B cell (primary cell): ENCODE results near the gene PLPP3. TPM values are rescaled to one million over a fixed set of nuclear protein-coding genes. Genes with fewer than 3 reads are reported as not detected.

Source experiments
- ATAC-seq: fragments of 200-7000 bp; cut with Tn5 transposase; one replicate; pipeline ENCODE4 v1.10.0; 2021; ENCODE audit warnings: low read depth, mild to moderate bottlenecking, moderate number of reproducible peaks, moderate library complexity
- CTCF ChIA-PET: fragments of 350-600 bp; sonication (Branson Sonifier 250); formaldehyde crosslinking; loops from one replicate; lab custom pipeline; 2021; ENCODE audit warnings: antibody characterized with exemption, inconsistent platforms; lab: Charles Lee
- POLR2A ChIA-PET: fragments of 350-600 bp; sonication (Branson Sonifier 250); formaldehyde crosslinking; loops from one replicate; lab custom pipeline; 2021; ENCODE audit warnings: antibody characterized with exemption; lab: Charles Lee
- DNase-seq: peaks from one replicate; pipeline ENCODE4 v3.0.0; 2013
- H2AFZ ChIP-seq: 2 replicates; pipeline ENCODE4 v1.6.1; 2012; ENCODE audit warnings: mild to moderate bottlenecking, low read depth, low read length; ENCODE audit not compliant: insufficient read depth, poor library complexity, severe bottlenecking
- H3K27ac ChIP-seq, 2 donors: 1 replicate in 1 of 2; 2 replicates in 1 of 2; pipeline ENCODE4 v1.5.1; 2012 to 2013; ENCODE audit warnings: low read length in 2 of 2, mild to moderate bottlenecking in 2 of 2, moderate library complexity in 1 of 2
- H3K27me3 ChIP-seq, 4 experiments: fragments of 200-600 bp in 1 of 4; sonication (generic) in 1 of 4; replicated peaks in 1 of 4; 1 replicate in 2 of 4; 2 replicates in 2 of 4; pipeline versions ENCODE4 v1.6.1 to v1.7.0; 2013 to 2016; ENCODE audit warnings: low read length in 3 of 4, mild to moderate bottlenecking in 2 of 4, mixed read lengths in 1 of 4, moderate library complexity in 1 of 4; ENCODE audit not compliant: insufficient read depth in 4 of 4, control insufficient read depth in 3 of 4; ENCODE audit errors: control extremely low read depth in 1 of 4
- H3K36me3 ChIP-seq, 2 experiments: replicated peaks in 1 of 2; 1 replicate in 1 of 2; 2 replicates in 1 of 2; pipeline versions ENCODE4 v1.6.1 to v1.7.1; 2013; ENCODE audit warnings: low read length in 1 of 2; ENCODE audit not compliant: insufficient read depth in 2 of 2, control insufficient read depth in 1 of 2; ENCODE audit errors: control extremely low read depth in 1 of 2, extremely low read depth in 1 of 2
- H3K4me1 ChIP-seq, 2 donors: fragments of 200-600 bp in 1 of 2; sonication (generic) in 1 of 2; 1 replicate in 1 of 2; 2 replicates in 1 of 2; pipeline versions ENCODE4 v1.5.1 to v1.6.1; 2013 to 2017; ENCODE audit warnings: low read length in 2 of 2; ENCODE audit not compliant: control insufficient read depth in 2 of 2, insufficient read depth in 2 of 2
- H3K4me2 ChIP-seq: replicated peaks from 2 replicates; pipeline ENCODE3; 2012; ENCODE audit warnings: mild to moderate bottlenecking, low read depth, low read length; ENCODE audit not compliant: poor library complexity, severe bottlenecking
- H3K4me3 ChIP-seq, 5 experiments: fragments of 200-600 bp in 1 of 5; sonication (generic) in 1 of 5; 1 replicate in 3 of 5; 2 replicates in 2 of 5; pipeline versions ENCODE4 v1.5.1 to v1.7.0; 2011 to 2016; ENCODE audit warnings: low read length in 4 of 5, mild to moderate bottlenecking in 4 of 5, low read depth in 2 of 5, control low read depth in 1 of 5, moderate library complexity in 1 of 5; ENCODE audit not compliant: insufficient read depth in 1 of 5; ENCODE audit errors: control extremely low read depth in 1 of 5, extremely low read depth in 1 of 5
- H3K79me2 ChIP-seq: fragments of 200-600 bp; sonication (generic); one replicate; pipeline ENCODE4 v1.6.0; 2016; ENCODE audit warnings: low read length; ENCODE audit not compliant: control insufficient read depth, insufficient read depth
- H3K9ac ChIP-seq: fragments of 200-600 bp; sonication (generic); 2 replicates; pipeline ENCODE4 v1.6.1; 2017; ENCODE audit warnings: mild to moderate bottlenecking, low read length, moderate library complexity
- H3K9me3 ChIP-seq, 3 donors: one replicate each; pipeline versions ENCODE4 v1.6.1 to v1.7.1; 2013; ENCODE audit warnings: low read length in 2 of 3; ENCODE audit not compliant: control insufficient read depth in 2 of 3, insufficient read depth in 1 of 3; ENCODE audit errors: control extremely low read depth in 1 of 3
- H4K20me1 ChIP-seq: 2 replicates; pipeline ENCODE4 v1.6.0; 2012; ENCODE audit warnings: mild to moderate bottlenecking, low read length; ENCODE audit not compliant: insufficient read depth, control insufficient read depth, poor library complexity, severe bottlenecking
- H3K27ac Mint-ChIP-seq: one replicate; pipeline ENCODE4 v1.8.0; 2021; ENCODE audit warnings: mixed read lengths
- H3K27me3 Mint-ChIP-seq: one replicate; pipeline ENCODE4 v1.8.0; 2021; ENCODE audit warnings: mixed read lengths
- H3K4me1 Mint-ChIP-seq: one replicate; pipeline ENCODE4 v1.8.0; 2021; ENCODE audit warnings: mixed read lengths
- H3K4me3 Mint-ChIP-seq: one replicate; pipeline ENCODE4 v1.8.0; 2021; ENCODE audit warnings: mixed read lengths
- H3K9me3 Mint-ChIP-seq: one replicate; pipeline ENCODE4 v1.8.0; 2022; ENCODE audit warnings: mixed read lengths; ENCODE audit not compliant: insufficient read depth
- EZH2 ChIP-seq: IDR thresholded peaks from 2 replicates; pipeline ENCODE4 v1.6.1; 2012; ENCODE audit warnings: borderline replicate concordance, low read depth, mild to moderate bottlenecking, moderate library complexity, low read length; ENCODE audit not compliant: insufficient read depth, poor library complexity, severe bottlenecking
- WGBS: methylation state at CpG from one replicate; pipeline ENCODE4 v1.1.5; 2013; ENCODE audit warnings: missing lambda C conversion rate; ENCODE audit not compliant: insufficient coverage; 5-methylcytosine and 5-hydroxymethylcytosine counted together
- intact Hi-C: fragments of 100-400 bp; cut with micrococcal nuclease; formaldehyde crosslinking; loops from one replicate; pipeline ENCODE4 v1.10.0; 2022
- polyA plus RNA-seq: library from polyadenylated mRNA; depleted of rRNA; stranded (reverse); fragments of >200 nt; gene quantifications from 2 replicates; pipeline ENCODE4 v1.2.3, GENCODE V29; 2012
- total RNA-seq, 2 donors: library from RNA; stranded (reverse); fragments of 120-200 nt in 1 of 2; gene quantifications; 1 replicate in 1 of 2; 2 replicates in 1 of 2; pipeline versions ENCODE4 v1.2.3 to v1.2.4, GENCODE V29; 2013 to 2022
- TF ChIP-seq, protein P1 (sequence below): fragments of 200-600 bp; IDR thresholded peaks from one replicate; pipeline ENCODE4 v1.8.0; 2022; ENCODE audit warnings: antibody characterized with exemption, mild to moderate bottlenecking

Gene PLPP3
- total and polyA plus RNA-seq, 2 donors (not counting 1 experiment from before 2014, with no cell fraction given), result 1.8 to 2.9 TPM

DNA sequence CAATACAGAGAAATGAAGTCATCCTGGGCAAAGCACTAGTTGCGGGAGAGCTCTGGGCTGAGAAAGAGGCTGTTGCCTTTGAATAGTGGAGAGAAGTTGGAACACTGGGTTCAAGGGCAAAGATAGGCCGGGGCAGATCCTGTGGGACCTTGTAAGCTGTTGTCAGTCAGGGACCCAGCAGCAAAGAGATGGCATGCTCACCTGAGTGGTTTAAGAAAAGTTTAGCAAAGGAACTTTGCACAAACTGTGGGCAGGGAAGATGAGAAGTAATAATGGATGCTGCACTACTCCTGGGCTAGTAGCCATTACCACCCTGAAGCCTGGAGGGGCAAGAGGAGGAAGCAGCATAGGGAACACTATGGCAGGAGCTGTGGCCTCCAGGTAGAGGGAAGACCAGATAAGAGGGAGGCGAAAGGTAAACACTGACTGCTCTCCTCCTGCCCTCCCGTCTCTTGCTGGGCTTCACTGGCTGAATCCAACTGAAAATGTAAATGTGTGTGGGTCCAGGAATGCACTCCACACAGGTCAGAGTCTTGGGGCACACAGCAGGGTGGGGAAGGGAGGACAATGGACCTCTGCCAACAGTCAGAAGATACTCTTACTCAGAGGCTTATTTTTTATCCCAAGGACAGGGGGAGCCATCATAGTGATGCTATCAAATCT is 129.2 kb downstream of the PLPP3 start:
- Histone ChIP-seq H3K79me2 (no peaks in the 10 kb centered on the region), H3K9me3 (no peaks in the 10 kb centered on the region), H3K9ac (no peak overlapping the region), H4K20me1 (no peaks in the 10 kb centered on the region), H3K27ac (no peak overlapping the region), H3K27me3 (peaks cover 0 to 2% (median 0%) of the 10 kb centered on the region in 4 experiments), H3K4me2 (no peak overlapping the region), H2AFZ (no peak overlapping the region), H3K4me3 (no peak overlapping the region), H3K4me1 (no peaks in the 10 kb centered on the region), H3K36me3 (no peaks in the 10 kb centered on the region)
- no peak for ATAC-seq
- POLR2A ChIA-PET, result no interaction called here
- no peak overlapping the region for H3K27ac Mint-ChIP-seq
- intact Hi-C loops, result no loop called here
- CTCF ChIA-PET, result no interaction called here
- TF ChIP-seq, protein P1, sequence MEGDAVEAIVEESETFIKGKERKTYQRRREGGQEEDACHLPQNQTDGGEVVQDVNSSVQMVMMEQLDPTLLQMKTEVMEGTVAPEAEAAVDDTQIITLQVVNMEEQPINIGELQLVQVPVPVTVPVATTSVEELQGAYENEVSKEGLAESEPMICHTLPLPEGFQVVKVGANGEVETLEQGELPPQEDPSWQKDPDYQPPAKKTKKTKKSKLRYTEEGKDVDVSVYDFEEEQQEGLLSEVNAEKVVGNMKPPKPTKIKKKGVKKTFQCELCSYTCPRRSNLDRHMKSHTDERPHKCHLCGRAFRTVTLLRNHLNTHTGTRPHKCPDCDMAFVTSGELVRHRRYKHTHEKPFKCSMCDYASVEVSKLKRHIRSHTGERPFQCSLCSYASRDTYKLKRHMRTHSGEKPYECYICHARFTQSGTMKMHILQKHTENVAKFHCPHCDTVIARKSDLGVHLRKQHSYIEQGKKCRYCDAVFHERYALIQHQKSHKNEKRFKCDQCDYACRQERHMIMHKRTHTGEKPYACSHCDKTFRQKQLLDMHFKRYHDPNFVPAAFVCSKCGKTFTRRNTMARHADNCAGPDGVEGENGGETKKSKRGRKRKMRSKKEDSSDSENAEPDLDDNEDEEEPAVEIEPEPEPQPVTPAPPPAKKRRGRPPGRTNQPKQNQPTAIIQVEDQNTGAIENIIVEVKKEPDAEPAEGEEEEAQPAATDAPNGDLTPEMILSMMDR, result no peak
- no peak for TF ChIP-seq EZH2
- WGBS, result 91% methylated on average over 4 of the region's 4 CpGs
- no peaks in the 10 kb centered on the region for H3K9me3 Mint-ChIP-seq
- H3K4me1 Mint-ChIP-seq, result no peaks in the 10 kb centered on the region
- no peak overlapping the region for H3K4me3 Mint-ChIP-seq
- DNase-seq, result no peak
- no peaks in the 10 kb centered on the region for H3K27me3 Mint-ChIP-seq

DNA sequence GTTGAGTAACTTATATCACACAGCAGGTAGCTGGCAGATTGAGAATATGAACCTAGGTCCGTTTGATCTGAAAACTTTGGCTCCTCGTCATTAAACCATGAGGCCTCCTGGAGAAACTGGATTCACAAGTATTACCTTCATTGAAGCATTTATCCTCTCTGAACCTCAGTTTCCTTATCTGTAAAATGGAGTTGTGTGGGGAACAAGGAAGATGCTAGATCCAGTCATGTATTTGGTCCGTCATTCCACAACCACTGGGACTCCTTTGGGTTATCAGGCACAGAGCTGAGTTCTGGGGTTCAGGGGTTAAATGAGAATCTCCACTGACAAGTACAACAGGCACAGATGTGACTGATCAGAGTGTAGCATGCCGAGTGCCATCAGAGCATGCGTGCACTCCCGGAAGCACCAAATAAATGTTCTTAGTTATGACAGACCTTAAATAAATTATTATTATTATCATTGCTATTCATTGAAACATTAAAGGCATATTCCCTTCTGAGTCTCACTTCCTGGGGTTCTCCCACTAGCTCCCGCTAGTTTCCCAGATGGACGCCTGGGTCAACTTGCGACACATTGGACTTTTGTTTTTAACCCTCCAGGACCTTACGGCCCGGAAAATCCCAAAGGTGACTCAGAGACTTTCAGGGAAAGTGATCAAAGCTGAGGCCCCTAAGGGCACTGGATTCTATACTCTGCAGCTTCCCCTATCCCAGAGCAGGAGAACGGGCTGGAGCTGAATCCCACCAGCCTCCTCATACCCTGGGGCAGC is 130.6 kb downstream of the PLPP3 start:
- ATAC-seq, result no peak
- peaks cover 0 to 2% (median 0%) of the 10 kb centered on the region in 4 experiments for H3K27me3 ChIP-seq

More for the DNA sequence above, 130.6 kb downstream of the PLPP3 start:
- Mint-ChIP-seq H3K27ac (no peak overlapping the region), H3K4me1 (no peaks in the 10 kb centered on the region), H3K4me3 (no peak overlapping the region), H3K27me3 (no peaks in the 10 kb centered on the region), H3K9me3 (no peaks in the 10 kb centered on the region)
- H3K4me3 ChIP-seq, result no peak overlapping the region
- no peaks in the 10 kb centered on the region for H3K9me3 ChIP-seq
- WGBS, result 75% methylated on average over 6 of the region's 12 CpGs
- DNase-seq, result no peak
- ChIA-PET CTCF (no interaction called here), POLR2A (no interaction called here)
- intact Hi-C loops, result no loop called here
- H2AFZ ChIP-seq, result no peak overlapping the region
- no peaks in the 10 kb centered on the region for H3K4me1 ChIP-seq
- H3K79me2 ChIP-seq, result no peaks in the 10 kb centered on the region
- H3K27ac ChIP-seq, result no peak overlapping the region
- no peaks in the 10 kb centered on the region for H3K36me3 ChIP-seq
- no peak overlapping the region for H3K9ac ChIP-seq
- no peak for TF ChIP-seq EZH2
- TF ChIP-seq, protein P1, result no peak
- H4K20me1 ChIP-seq, result no peaks in the 10 kb centered on the region
- H3K4me2 ChIP-seq, result no peak overlapping the region
